Ovary (tissue), 9 donors: ENCODE data around the gene CYTH2. TPM values are rescaled to one million over a fixed set of nuclear protein-coding genes. Genes with fewer than 3 reads are reported as not detected.

Source experiments
- DNase-seq, 5 donors: peaks; one replicate each; pipeline ENCODE4 v3.0.0-alpha.2; 2019 to 2020
- H3K27ac ChIP-seq, 2 donors: fragments of 200-600 bp; one replicate each; pipeline versions ENCODE4 v1.5.1 to v1.8.0; 2019 to 2022
- H3K27me3 ChIP-seq: fragments of 200-600 bp; one replicate; pipeline ENCODE4 v1.8.0; 2022
- H3K36me3 ChIP-seq: fragments of 200-600 bp; sonication (generic); one replicate; pipeline ENCODE4 v1.5.1; 2019
- H3K4me1 ChIP-seq: one replicate; pipeline ENCODE4 v1.8.1; 2013; ENCODE audit warnings: mild to moderate bottlenecking, moderate library complexity; ENCODE audit not compliant: insufficient read depth
- H3K4me3 ChIP-seq: fragments of 200-600 bp; sonication (generic); one replicate; pipeline ENCODE4 v1.5.1; 2017
- H3K9me3 ChIP-seq, 2 donors: fragments of 200-600 bp in 1 of 2; sonication (generic) in 1 of 2; one replicate each; pipeline versions ENCODE4 v1.5.1 to v1.8.1; 2013 to 2019; ENCODE audit warnings: mild to moderate bottlenecking in 1 of 2, moderate library complexity in 1 of 2
- CTCF ChIP-seq, 3 donors: fragments of 450-650 bp in 2 of 3; fragments of 200-600 bp in 1 of 3; IDR thresholded peaks; one replicate each; pipeline versions ENCODE4 v1.5.1 to v1.8.0; 2016 to 2022; ENCODE audit warnings: antibody characterized with exemption in 3 of 3, mild to moderate bottlenecking in 1 of 3
- EP300 ChIP-seq: sonication (generic); formaldehyde crosslinking; IDR thresholded peaks from one replicate; pipeline ENCODE4 v1.6.1; 2017; ENCODE audit warnings: antibody characterized with exemption
- POLR2A ChIP-seq: fragments of 450-650 bp; IDR thresholded peaks from one replicate; pipeline ENCODE4 v1.6.1; 2017; ENCODE audit warnings: antibody characterized with exemption, mild to moderate bottlenecking, moderate library complexity
- WGBS, 3 donors: extraction: QIAGEN DNeasy Blood & Tissue Kit in 1 of 3; methylation state at CpG; one replicate each; pipeline versions ENCODE4 v1.1.5 to v1.1.7; 2013 to 2017; 5-methylcytosine and 5-hydroxymethylcytosine counted together
- intact Hi-C, 4 donors: fragments of 100-400 bp; cut with DNase I; formaldehyde crosslinking; loops; one replicate each; pipeline versions ENCODE4 v1.11.0 to v1.15.1; 2022 to 2023
- polyA plus RNA-seq, 2 donors: library from polyadenylated mRNA; stranded (reverse); fragments of 200-250 nt in 1 of 2; fragments of 350-450 nt in 1 of 2; fragmentation: Illumina TruSeq in 1 of 2; extraction: RNeasy Lipid Tissue Mini Kit (QIAGEN cat#74804) in 1 of 2; gene quantifications; one replicate each; pipeline ENCODE4 v1.2.3, GENCODE V29; 2013 to 2014
- total RNA-seq, 7 donors: library from RNA; depleted of rRNA in 2 of 7; stranded (reverse); fragments of >200 nt in 2 of 7; fragmentation: NEBNext Ultra II Directional in 3 of 7; extraction: Animal tissue kit (Norgen Biotek cat#: 25700) in 3 of 7; gene quantifications; one replicate each; pipeline versions ENCODE4 v1.1.0 to v1.2.4, GENCODE V29; 2016 to 2023
- donor health status: DM: no; HTN: no; CAD: no; lungs with moderate emphysema.
- donor health status: DM: no; HTN: no; CAD: no.
- donor health status: Bipolar disorder and iron deficiency.
- donor health status: DM: yes; HTN: yes; CAD: no.
- donor health status: DM: no; HTN: no; CAD: no.
- donor health status: DM: yes; HTN: yes; CAD: no.

Gene CYTH2
- total and polyA plus RNA-seq, 9 donors = 27.6 to 66.5 (median 49.4) TPM

GRCh38 chr19:48524221-48524620 lies 55.1 kb downstream of the CYTH2 start:
- Histone ChIP-seq H3K27ac (no peak overlapping the region), H3K27me3 (no peaks in the 10 kb centered on the region), H3K4me3 (no peak overlapping the region), H3K9me3 (peaks cover 3 to 21% of the 10 kb centered on the region in 2 donors), H3K36me3 (no peaks in the 10 kb centered on the region), H3K4me1 (no peaks in the 10 kb centered on the region)
- no peak for TF ChIP-seq EP300
- TF ChIP-seq CTCF (IDR thresholded peaks at IDR 0.05) = no peak
- no peak for TF ChIP-seq POLR2A
- intact Hi-C loops = no loop called here
- no peak for DNase-seq
- 88 to 94% (median 93%) methylated on average over 2 of the region's 2 CpGs for WGBS, 3 donors

GRCh38 chr19:48524732-48525131 lies 55.6 kb downstream of the CYTH2 start:
- DNase-seq = no peak
- intact Hi-C loops = no loop called here
- WGBS, 3 donors = 91 to 96% (median 92%) methylated on average over 5 of the region's 5 CpGs
- Histone ChIP-seq H3K9me3 (peaks cover 3 to 23% of the 10 kb centered on the region in 2 donors), H3K4me1 (no peaks in the 10 kb centered on the region), H3K27ac (no peak overlapping the region), H3K36me3 (no peaks in the 10 kb centered on the region), H3K27me3 (no peaks in the 10 kb centered on the region), H3K4me3 (no peak overlapping the region)
- TF ChIP-seq CTCF (IDR thresholded peaks at IDR 0.05) (no peak), EP300 (no peak), POLR2A (no peak)

- intact Hi-C loops = no loop called here
- no peak for DNase-seq
- Histone ChIP-seq H3K27ac (no peak overlapping the region), H3K4me3 (no peak overlapping the region), H3K36me3 (no peaks in the 10 kb centered on the region), H3K27me3 (no peaks in the 10 kb centered on the region), H3K9me3 (peaks cover 3 to 22% of the 10 kb centered on the region in 2 donors), H3K4me1 (no peaks in the 10 kb centered on the region)
- no peak for TF ChIP-seq EP300
- TF ChIP-seq CTCF (IDR thresholded peaks at IDR 0.05) = no peak
- TF ChIP-seq POLR2A = no peak
- 95 to 99% (median 95%) methylated on average over 4 of the region's 4 CpGs for WGBS, 3 donors
Observed at GRCh38 chr19:48529156-48529555, 60.0 kb downstream of the CYTH2 start.

- H3K4me3 ChIP-seq = no peak overlapping the region
- intact Hi-C loops = no loop called here
- no peak overlapping the region for H3K27ac ChIP-seq
- TF ChIP-seq EP300 = no peak
- no peak for TF ChIP-seq POLR2A
- no peak for TF ChIP-seq CTCF (IDR thresholded peaks at IDR 0.05)
- H3K27me3 ChIP-seq = no peaks in the 10 kb centered on the region
- no peaks in the 10 kb centered on the region for H3K36me3 ChIP-seq
- no peak for DNase-seq
- 60 to 72% (median 68%) methylated on average over 20 of the region's 20 CpGs for WGBS, 3 donors
- H3K4me1 ChIP-seq = no peaks in the 10 kb centered on the region
- H3K9me3 ChIP-seq = peaks cover 3 to 18% of the 10 kb centered on the region in 2 donors
Observed at GRCh38 chr19:48530066-48530720, 61.0 kb downstream of the CYTH2 start.
